Gastrocnemius medialis (tissue), 4 donors: ENCODE measurements around the gene TNFSF4.
"Not testable (repeated sequence)": the region's sequence is repeated elsewhere in the genome, so short reads cannot be mapped to it uniquely, and the experiment has no call there.

Experiments used
- POLR2A ChIP-seq, 2 donors: fragments of 450-650 bp; IDR thresholded peaks; one replicate each; pipeline ENCODE4 v1.6.1; 2017; ENCODE audit warnings: antibody characterized with exemption in 2 of 2, mild to moderate bottlenecking in 2 of 2, moderate library complexity in 2 of 2
- TF ChIP-seq, protein P1 (sequence below), 5 experiments: fragments of 450-650 bp in 3 of 5; fragments of 200-600 bp in 2 of 5; sonication (generic) in 2 of 5; IDR thresholded peaks in 4 of 5; conservative IDR thresholded peaks in 1 of 5; 1 replicate in 4 of 5; 2 replicates in 1 of 5; pipeline ENCODE4 v1.5.1; 2016 to 2019; ENCODE audit warnings: antibody characterized with exemption in 5 of 5, mild to moderate bottlenecking in 3 of 5, moderate library complexity in 3 of 5

DNA sequence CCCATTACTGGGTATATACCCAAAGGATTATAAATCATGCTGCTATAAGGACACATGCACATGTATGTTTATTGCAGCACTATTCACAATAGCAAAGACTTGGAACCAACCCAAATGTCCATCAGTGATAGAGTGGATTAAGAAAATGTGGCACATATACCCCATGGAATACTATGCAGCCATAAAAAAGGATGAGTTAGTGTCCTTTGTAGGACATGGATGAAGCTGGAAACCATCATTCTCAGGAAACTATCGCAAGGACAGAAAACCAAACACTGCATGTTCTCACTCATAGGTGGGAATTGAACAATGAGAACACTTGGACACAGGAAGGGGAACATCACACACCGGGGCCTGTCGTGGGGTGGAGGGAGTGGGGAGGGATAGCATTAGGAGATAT is 27.3 kb upstream of the TNFSF4 start:
- TF ChIP-seq, protein P1, sequence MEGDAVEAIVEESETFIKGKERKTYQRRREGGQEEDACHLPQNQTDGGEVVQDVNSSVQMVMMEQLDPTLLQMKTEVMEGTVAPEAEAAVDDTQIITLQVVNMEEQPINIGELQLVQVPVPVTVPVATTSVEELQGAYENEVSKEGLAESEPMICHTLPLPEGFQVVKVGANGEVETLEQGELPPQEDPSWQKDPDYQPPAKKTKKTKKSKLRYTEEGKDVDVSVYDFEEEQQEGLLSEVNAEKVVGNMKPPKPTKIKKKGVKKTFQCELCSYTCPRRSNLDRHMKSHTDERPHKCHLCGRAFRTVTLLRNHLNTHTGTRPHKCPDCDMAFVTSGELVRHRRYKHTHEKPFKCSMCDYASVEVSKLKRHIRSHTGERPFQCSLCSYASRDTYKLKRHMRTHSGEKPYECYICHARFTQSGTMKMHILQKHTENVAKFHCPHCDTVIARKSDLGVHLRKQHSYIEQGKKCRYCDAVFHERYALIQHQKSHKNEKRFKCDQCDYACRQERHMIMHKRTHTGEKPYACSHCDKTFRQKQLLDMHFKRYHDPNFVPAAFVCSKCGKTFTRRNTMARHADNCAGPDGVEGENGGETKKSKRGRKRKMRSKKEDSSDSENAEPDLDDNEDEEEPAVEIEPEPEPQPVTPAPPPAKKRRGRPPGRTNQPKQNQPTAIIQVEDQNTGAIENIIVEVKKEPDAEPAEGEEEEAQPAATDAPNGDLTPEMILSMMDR (IDR thresholded peaks at IDR 0.05 in 4 of 5, conservative IDR thresholded peaks at IDR 0.05 in 1 of 5), result not testable (repeated sequence)
- not testable (repeated sequence) for TF ChIP-seq POLR2A (IDR thresholded peaks at IDR 0.05)
